Smooth muscle cell (in vitro differentiated cells): Measurements from ENCODE around the gene CASP1. TPM values are rescaled to one million over a fixed set of nuclear protein-coding genes. Genes with fewer than 3 reads are reported as not detected.
"Not testable (repeated sequence)": the region's sequence is repeated elsewhere in the genome, so short reads cannot be mapped to it uniquely, and the experiment has no call there.

Source experiments
- DNase-seq: peaks from one replicate; lab custom pipeline; 2025; ENCODE audit not compliant: unreplicated experiment; lab: John Stamatoyannopoulos, UW
- H2AFZ ChIP-seq: fragments of 200-600 bp; sonication (generic); 2 replicates; pipeline ENCODE4 v1.6.0; 2016; ENCODE audit warnings: antibody characterized with exemption, low read depth, mild to moderate bottlenecking
- H3F3A ChIP-seq: fragments of 200-600 bp; sonication (generic); 2 replicates; pipeline ENCODE4 v1.6.0; 2017; ENCODE audit warnings: antibody characterized with exemption, low read depth
- H3K27ac ChIP-seq: fragments of 200-600 bp; sonication (generic); 2 replicates; pipeline ENCODE4 v1.5.1; 2016; ENCODE audit warnings: low read depth, mild to moderate bottlenecking
- H3K27me3 ChIP-seq: fragments of 200-600 bp; sonication (generic); 2 replicates; pipeline ENCODE4 v1.6.1; 2016; ENCODE audit warnings: low read depth, mild to moderate bottlenecking
- H3K36me3 ChIP-seq: fragments of 200-600 bp; sonication (generic); 2 replicates; pipeline ENCODE4 v1.5.1; 2016; ENCODE audit warnings: low read depth
- H3K4me1 ChIP-seq: fragments of 200-600 bp; sonication (generic); 2 replicates; pipeline ENCODE4 v1.5.1; 2016; ENCODE audit warnings: low read depth
- H3K4me2 ChIP-seq: fragments of 200-600 bp; sonication (generic); 2 replicates; pipeline ENCODE4 v1.6.0; 2016; ENCODE audit warnings: mild to moderate bottlenecking
- H3K4me3 ChIP-seq: fragments of 200-600 bp; sonication (generic); 2 replicates; pipeline ENCODE4 v1.5.1; 2016; ENCODE audit warnings: mild to moderate bottlenecking
- H3K79me2 ChIP-seq: fragments of 200-600 bp; sonication (generic); 2 replicates; pipeline ENCODE4 v1.6.0; 2016; ENCODE audit warnings: low read depth, mild to moderate bottlenecking
- H3K9ac ChIP-seq: fragments of 200-600 bp; sonication (generic); 2 replicates; pipeline ENCODE4 v1.6.0; 2016; ENCODE audit warnings: low read depth
- H3K9me3 ChIP-seq: fragments of 200-600 bp; sonication (generic); replicated peaks from 2 replicates; pipeline ENCODE4 v1.5.1; 2016; ENCODE audit warnings: low read depth
- H4K20me1 ChIP-seq: fragments of 200-600 bp; sonication (generic); 2 replicates; pipeline ENCODE4 v1.6.0; 2016; ENCODE audit warnings: low read depth
- WGBS: methylation state at CpG from one replicate; pipeline ENCODE4 v1.1.7; 2016; ENCODE audit warnings: low lambda C conversion rate; 5-methylcytosine and 5-hydroxymethylcytosine counted together
- polyA plus RNA-seq: library from polyadenylated mRNA; unstranded; fragments of >200 nt; fragmentation: Nextera tagmentation; extraction: Ambion mirVana; gene quantifications from 2 replicates; pipeline ENCODE4 v1.2.1, GENCODE V29; 2016
- total RNA-seq: library from RNA; depleted of rRNA; stranded (reverse); fragments of >200 nt; gene quantifications from 2 replicates; pipeline ENCODE4 v1.2.3, GENCODE V29; 2014
- TF ChIP-seq, protein P1 (sequence below): fragments of 200-600 bp; sonication (generic); IDR thresholded peaks from 2 replicates; pipeline ENCODE4 v1.5.1; 2017; ENCODE audit warnings: borderline replicate concordance, mild to moderate bottlenecking, antibody characterized with exemption; ENCODE audit not compliant: insufficient read depth, poor library complexity, severe bottlenecking

CASP1 gene
- total RNA-seq (0.90 TPM in 1 of 2 replicates, not detected in the other), polyA plus RNA-seq (1.2 TPM in 1 of 2 replicates, not detected in the other)

DNA sequence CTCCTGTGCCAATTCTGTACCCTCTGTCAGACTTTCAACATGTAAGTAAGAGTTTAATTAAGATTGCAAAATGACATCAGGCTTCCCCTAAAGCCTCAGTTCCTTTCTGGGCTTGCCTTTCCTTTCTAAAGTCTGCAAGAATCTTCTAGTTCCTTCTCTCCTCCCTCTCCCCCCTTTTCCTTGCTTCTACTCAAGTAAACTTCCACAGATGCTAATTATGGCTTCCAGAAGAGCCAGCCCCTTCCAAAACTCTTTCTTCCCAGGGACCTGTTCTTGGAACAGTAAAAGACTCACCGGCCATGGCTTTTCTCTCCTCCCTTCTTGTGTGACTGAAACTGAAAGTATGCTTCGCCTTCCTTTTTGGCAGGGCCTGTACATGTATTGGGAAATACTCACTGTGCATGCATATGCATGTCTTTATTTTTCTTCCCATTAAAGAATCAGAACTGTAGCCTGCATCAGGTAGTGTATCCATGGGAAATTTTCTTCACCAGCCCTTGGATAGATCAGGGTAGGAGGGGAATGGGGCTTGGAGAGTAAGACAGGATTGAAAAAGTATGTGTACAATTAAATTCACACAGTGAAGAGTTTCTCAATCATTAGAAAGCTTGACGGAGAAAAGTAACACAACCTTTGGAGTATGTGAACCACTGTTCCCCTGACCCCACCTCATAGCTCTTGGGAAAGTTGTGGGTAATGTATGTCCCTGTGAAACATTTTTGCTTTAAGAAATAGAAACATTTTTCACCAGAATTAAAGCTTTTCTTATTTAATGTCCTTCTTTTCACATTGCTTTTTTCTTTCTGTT is at the start of gene CASP1:
TSS of gene CASP1 (minus strand) at position 332 of the 808 bp plus-strand sequence. CDS start at position 301, 31 bp downstream.
- H3K4me3 ChIP-seq = peak within 1 kb of the TSS; percentile 16
- DNase-seq = no peak

DNA sequence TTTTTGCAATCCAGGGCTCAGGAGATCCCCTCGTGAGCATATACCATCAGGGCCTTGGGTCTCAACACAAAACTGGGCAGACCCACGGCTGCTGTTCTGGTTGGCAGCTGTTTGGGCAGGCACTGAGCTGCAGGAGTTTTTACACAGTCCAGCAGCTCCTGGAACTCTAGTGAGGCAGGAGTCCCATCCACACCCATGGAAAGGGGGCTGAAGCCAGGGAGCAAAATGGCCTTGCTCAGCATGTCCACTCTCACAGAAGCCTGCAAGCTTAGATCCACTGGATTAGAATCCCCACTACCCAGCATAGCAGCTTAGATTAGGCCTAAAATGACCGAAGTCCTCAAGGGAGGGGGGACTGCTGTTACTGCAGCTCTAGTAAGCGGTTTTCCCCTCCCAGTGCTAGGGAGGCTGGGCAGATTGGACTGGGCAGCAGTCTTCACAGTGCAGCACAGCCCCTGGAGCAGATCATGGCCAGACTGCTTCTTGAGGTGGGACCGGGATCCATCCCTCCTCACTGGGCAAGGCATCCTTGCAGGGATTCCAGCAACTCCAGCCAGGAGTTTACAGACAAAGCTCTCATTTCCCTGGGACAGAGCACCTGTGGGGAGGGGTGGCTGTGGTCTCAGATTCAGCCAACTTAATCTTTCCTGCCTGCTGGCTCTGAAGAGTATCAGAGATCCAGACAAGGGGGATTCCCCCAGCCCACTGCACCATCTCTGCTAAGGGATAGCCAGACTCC is 46.6 kb upstream of the CASP1 start:
- Histone ChIP-seq H3K27me3 (no peaks in the 10 kb centered on the region), H3K79me2 (no peaks in the 10 kb centered on the region), H3K36me3 (no peaks in the 10 kb centered on the region), H3K27ac (no peak overlapping the region), H2AFZ (no peak overlapping the region), H3F3A (no peaks in the 10 kb centered on the region), H3K4me2 (no peak overlapping the region), H3K9me3 (no peaks in the 10 kb centered on the region), H4K20me1 (no peaks in the 10 kb centered on the region), H3K4me1 (no peaks in the 10 kb centered on the region), H3K4me3 (no peak overlapping the region), H3K9ac (no peak overlapping the region)
- DNase-seq = no peak
- TF ChIP-seq, protein P1, sequence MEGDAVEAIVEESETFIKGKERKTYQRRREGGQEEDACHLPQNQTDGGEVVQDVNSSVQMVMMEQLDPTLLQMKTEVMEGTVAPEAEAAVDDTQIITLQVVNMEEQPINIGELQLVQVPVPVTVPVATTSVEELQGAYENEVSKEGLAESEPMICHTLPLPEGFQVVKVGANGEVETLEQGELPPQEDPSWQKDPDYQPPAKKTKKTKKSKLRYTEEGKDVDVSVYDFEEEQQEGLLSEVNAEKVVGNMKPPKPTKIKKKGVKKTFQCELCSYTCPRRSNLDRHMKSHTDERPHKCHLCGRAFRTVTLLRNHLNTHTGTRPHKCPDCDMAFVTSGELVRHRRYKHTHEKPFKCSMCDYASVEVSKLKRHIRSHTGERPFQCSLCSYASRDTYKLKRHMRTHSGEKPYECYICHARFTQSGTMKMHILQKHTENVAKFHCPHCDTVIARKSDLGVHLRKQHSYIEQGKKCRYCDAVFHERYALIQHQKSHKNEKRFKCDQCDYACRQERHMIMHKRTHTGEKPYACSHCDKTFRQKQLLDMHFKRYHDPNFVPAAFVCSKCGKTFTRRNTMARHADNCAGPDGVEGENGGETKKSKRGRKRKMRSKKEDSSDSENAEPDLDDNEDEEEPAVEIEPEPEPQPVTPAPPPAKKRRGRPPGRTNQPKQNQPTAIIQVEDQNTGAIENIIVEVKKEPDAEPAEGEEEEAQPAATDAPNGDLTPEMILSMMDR = no peak
- 95% methylated on average over 5 of the region's 5 CpGs for WGBS

More for the DNA sequence above, at the start of gene CASP1:
- WGBS = 62% methylated on average over 3 of the region's 3 CpGs
- Histone ChIP-seq H3F3A (no peaks in the 10 kb centered on the region), H3K9ac (no peak within 1 kb of the TSS), H3K27ac (no peak within 1 kb of the TSS), H2AFZ (peak within 1 kb of the TSS; percentile 78), H3K79me2 (no peaks in the 10 kb centered on the region), H3K36me3 (no peaks in the 10 kb centered on the region), H3K4me2 (peak within 1 kb of the TSS; percentile 59), H3K9me3 (no peaks in the 10 kb centered on the region), H3K4me1 (no peaks in the 10 kb centered on the region), H4K20me1 (no peaks in the 10 kb centered on the region), H3K27me3 (no peaks in the 10 kb centered on the region)
- TF ChIP-seq, protein P1 = no peak

DNA sequence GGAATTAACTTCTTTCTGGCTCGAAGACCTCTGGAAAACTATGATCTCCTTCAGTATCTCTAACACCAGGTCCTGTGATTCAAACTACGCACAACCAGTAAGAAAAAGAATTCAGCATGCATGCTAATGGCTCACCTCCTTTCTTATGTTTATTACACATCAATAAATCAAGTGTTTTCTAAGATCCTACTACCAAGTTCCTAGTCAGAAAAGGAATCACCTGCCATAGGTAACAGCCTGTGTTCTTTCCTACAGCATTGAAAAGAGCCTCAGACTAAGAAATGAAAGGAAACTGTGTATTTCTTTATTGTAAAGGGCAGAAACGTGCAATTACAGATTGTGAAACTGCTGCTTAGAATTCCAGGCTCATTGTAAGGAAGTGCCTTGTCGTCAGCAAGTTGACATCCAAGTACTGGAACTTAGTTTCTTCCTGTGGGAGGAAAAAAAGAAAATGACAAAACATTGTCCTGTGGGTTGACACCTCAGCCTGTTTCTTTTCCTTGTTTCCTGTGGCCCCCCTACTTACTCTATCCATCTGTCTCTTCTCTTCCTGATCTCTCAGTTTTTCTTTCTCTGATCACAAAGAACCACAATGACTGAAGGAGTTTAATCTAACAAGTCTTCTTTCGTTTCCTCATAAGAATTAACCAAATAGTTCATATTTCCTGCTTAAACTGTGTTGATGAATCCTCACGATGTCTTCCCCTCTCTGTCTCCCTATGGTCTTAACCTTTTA is 45.4 kb upstream of the CASP1 start:
- H2AFZ ChIP-seq = peak overlapping the region; percentile 75
- peak overlapping the region; percentile 46 for H3K4me2 ChIP-seq
- H3K79me2 ChIP-seq, H3F3A ChIP-seq, H3K9me3 ChIP-seq, H3K27me3 ChIP-seq, H4K20me1 ChIP-seq, H3K9ac ChIP-seq, DNase-seq, H3K27ac ChIP-seq, H3K4me1 ChIP-seq, H3K4me3 ChIP-seq, H3K36me3 ChIP-seq: not testable (repeated sequence)
- WGBS = 57% methylated on average over 6 of the region's 6 CpGs

DNA sequence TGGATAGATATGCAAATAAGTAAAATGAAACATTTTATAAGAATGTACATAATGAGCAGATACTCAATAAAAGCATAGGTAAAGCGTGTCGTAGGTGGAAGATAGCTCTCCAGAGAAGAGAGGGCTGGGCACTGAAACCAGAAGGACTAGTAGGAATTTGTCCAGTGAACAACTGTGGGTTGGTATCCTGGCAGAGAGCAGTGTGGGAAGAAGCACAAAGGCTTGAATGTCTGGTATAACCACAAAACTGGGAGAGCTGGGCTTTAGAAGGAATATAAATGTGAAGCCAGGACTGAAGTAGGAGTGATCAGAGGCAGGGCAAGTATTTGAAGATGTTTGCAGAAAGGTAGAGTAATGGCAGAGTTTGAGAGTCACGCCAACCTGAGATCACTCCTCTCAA is 43.3 kb upstream of the CASP1 start:
- H3K4me1 ChIP-seq = no peaks in the 10 kb centered on the region
- no peak overlapping the region for H2AFZ ChIP-seq
- no peaks in the 10 kb centered on the region for H4K20me1 ChIP-seq
- no peaks in the 10 kb centered on the region for H3K79me2 ChIP-seq
- no peaks in the 10 kb centered on the region for H3F3A ChIP-seq
- TF ChIP-seq, protein P1 = no peak
- H3K27ac ChIP-seq = no peak overlapping the region
- DNase-seq = no peak
- WGBS = 86% methylated on average over 3 of the region's 3 CpGs
- H3K36me3 ChIP-seq = no peaks in the 10 kb centered on the region
- H3K4me3 ChIP-seq = no peak overlapping the region
- no peak overlapping the region for H3K9ac ChIP-seq
- no peaks in the 10 kb centered on the region for H3K9me3 ChIP-seq
- no peak overlapping the region for H3K4me2 ChIP-seq
- no peaks in the 10 kb centered on the region for H3K27me3 ChIP-seq

DNA sequence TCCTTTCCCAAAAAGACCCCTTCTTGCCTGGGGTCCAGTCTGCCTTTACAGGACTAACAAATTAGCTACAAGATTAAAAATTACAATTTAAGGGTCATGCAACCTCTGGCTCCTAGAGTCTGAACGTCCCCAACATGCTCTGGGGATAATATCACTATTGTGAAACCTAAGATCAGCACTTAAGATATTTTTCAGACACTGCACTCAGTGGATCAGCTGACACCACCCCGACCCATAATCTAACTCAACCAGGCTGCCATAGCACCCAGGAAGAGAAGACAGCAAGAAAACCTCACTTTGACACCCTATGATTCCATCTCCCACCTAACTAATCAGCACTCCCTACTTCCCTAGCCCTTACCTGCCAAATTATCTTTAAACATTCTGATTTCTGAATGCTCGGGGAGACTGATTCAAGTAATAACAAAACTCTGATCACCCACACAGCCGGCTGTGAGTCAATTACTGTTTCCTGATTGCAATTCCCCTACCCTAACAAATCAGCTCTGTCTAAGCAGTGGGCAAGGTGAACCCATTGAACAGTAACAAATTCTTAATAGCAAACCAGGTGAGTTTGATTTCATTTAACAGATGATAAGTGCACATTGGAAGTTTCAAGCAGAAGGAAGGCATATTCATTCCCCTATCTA is 42.3 kb upstream of the CASP1 start:
- not testable (repeated sequence) for H3K9me3 ChIP-seq, H3F3A ChIP-seq, H3K79me2 ChIP-seq, H3K27ac ChIP-seq, H3K9ac ChIP-seq, H3K4me2 ChIP-seq, H2AFZ ChIP-seq, H3K27me3 ChIP-seq, H3K4me1 ChIP-seq, DNase-seq, H3K36me3 ChIP-seq, H4K20me1 ChIP-seq, H3K4me3 ChIP-seq
- whole genome bisulfite sequencing = 90% methylated on average over 4 of the region's 4 CpGs
